Mucosa of rectum (tissue), 2 donors: ENCODE data around the gene ZNF324.

Experiments used
- H3K27ac ChIP-seq, 2 donors: one replicate each; pipeline ENCODE4 v1.7.0; 2013; ENCODE audit warnings: inconsistent platforms in 2 of 2, low read depth in 2 of 2, low read length in 2 of 2
- H3K27me3 ChIP-seq, 2 donors: one replicate each; pipeline ENCODE4 v1.7.0; 2013; ENCODE audit warnings: low read length in 2 of 2; ENCODE audit not compliant: control insufficient read depth in 2 of 2, insufficient read depth in 2 of 2
- H3K36me3 ChIP-seq, 2 donors: one replicate each; pipeline ENCODE4 v1.7.0; 2013; ENCODE audit warnings: low read length in 2 of 2; ENCODE audit not compliant: control insufficient read depth in 2 of 2, insufficient read depth in 2 of 2
- H3K4me1 ChIP-seq, 2 donors: one replicate each; pipeline ENCODE4 v1.7.0; 2013; ENCODE audit warnings: low read length in 2 of 2, mild to moderate bottlenecking in 1 of 2; ENCODE audit not compliant: control insufficient read depth in 2 of 2, insufficient read depth in 2 of 2
- H3K4me3 ChIP-seq, 2 donors: one replicate each; pipeline ENCODE4 v1.7.0; 2013; ENCODE audit warnings: low read length in 2 of 2
- H3K9ac ChIP-seq, 2 donors: one replicate each; pipeline ENCODE4 v1.7.0; 2013; ENCODE audit warnings: low read length in 2 of 2, low read depth in 1 of 2, mild to moderate bottlenecking in 1 of 2
- H3K9me3 ChIP-seq, 2 donors: one replicate each; pipeline ENCODE4 v1.7.0; 2013; ENCODE audit warnings: low read length in 2 of 2; ENCODE audit not compliant: control insufficient read depth in 2 of 2
- donor health status: healthy.
- donor health status: Normal muscosa, but diverticular disease.

The ZNF324 gene

DNA sequence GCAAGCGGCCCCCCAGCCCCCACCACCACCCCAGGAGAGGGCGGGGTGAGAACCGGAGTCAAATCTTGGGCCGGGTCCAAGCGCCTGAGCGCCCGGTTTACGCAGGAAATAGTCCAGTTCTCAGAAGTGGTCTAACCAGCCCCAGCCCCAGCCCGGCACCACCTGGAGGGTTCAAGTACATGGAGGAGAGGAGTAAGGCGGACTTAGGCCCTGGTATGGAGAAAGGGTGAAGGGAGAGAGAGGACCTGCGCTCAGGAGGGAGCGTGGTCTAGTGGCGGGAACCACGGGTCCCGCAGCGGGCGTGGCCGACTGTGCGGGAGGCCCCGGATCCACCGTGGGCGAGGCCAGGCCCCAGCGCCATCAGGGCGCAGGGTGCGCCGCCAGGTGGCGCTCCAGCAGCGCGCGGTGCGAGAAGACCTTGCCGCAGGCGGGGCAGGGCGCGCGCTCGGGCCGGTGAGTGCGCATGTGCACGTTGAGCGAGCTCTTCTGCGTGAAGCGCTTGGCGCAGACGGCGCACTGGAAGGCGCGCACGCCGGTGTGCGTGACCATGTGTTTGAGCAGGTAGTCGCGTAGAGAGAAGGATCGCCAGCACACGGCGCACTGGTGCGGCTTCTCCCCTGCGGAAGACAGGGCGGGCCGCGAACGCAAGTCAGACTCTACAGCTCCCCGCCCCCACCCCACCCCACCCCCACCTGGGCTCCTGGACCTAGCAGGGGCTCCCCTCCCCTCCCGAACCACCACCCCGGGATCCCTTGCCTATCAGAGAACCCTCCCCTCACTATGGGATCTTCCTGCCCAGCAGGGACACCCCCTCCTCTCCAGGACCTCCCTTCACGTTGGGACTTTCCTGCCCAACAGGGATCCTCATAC is 47.0 kb downstream of the ZNF324 start:
- peak overlapping the region; percentile 47 to 65 for H3K9ac ChIP-seq
- peaks cover 11 to 13% of the 10 kb centered on the region in 2 donors for H3K36me3 ChIP-seq
- H3K27ac ChIP-seq = peak overlapping the region; percentile 66 to 72
- no peaks in the 10 kb centered on the region for H3K9me3 ChIP-seq
- H3K27me3 ChIP-seq = no peaks in the 10 kb centered on the region
- H3K4me1 ChIP-seq = peaks cover 39 to 43% of the 10 kb centered on the region in 2 donors
- peak overlapping the region; percentile 61 to 68 for H3K4me3 ChIP-seq

DNA sequence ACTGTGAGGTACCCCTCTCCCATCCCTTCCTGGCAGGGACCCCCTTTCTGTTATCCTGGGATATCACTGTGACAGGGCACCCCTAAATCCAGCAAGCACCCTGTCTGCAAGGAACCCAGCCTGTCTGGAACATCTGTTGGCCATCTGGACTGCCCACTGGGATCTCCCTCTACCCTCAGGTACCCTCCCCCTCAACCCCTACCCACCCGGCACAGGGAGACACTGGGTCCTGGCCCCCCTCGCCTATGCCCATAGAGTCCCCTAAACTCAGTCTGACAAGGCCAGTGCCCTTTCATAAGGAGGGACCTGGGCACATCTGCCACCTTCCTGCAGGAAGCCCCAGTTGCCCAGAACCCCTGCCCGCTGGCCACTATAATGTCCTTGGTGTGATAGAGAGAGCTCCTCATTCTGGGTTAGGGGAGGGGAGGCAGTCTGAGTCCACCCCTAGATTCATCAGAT is 47.7 kb downstream of the ZNF324 start:
- H3K4me1 ChIP-seq = peaks cover 40 to 44% of the 10 kb centered on the region in 2 donors
- peak overlapping the region; percentile 16 to 47 for H3K9ac ChIP-seq
- H3K36me3 ChIP-seq = peaks cover 11 to 13% of the 10 kb centered on the region in 2 donors
- H3K27me3 ChIP-seq = no peaks in the 10 kb centered on the region
- H3K9me3 ChIP-seq = no peaks in the 10 kb centered on the region
- H3K4me3 ChIP-seq = peak overlapping the region; percentile 61 to 68
- no peak overlapping the region for H3K27ac ChIP-seq

- Histone ChIP-seq H3K9me3 (no peaks in the 10 kb centered on the region), H3K27me3 (no peaks in the 10 kb centered on the region), H3K27ac (no peak overlapping the region), H3K9ac (no peak overlapping the region), H3K4me1 (peaks cover 44 to 47% of the 10 kb centered on the region in 2 donors), H3K4me3 (no peak overlapping the region), H3K36me3 (peaks cover 11 to 13% of the 10 kb centered on the region in 2 donors)
Observed at GRCh38 chr19:58515259-58515658, 48.4 kb downstream of the ZNF324 start.

- Histone ChIP-seq H3K36me3 (peaks cover 11 to 13% of the 10 kb centered on the region in 2 donors), H3K9ac (no peak overlapping the region), H3K4me3 (no peak overlapping the region), H3K27me3 (no peaks in the 10 kb centered on the region), H3K27ac (no peak overlapping the region), H3K4me1 (peaks cover 44 to 51% of the 10 kb centered on the region in 2 donors), H3K9me3 (no peaks in the 10 kb centered on the region)
Observed at GRCh38 chr19:58516246-58516836, 49.5 kb downstream of the ZNF324 start.

DNA sequence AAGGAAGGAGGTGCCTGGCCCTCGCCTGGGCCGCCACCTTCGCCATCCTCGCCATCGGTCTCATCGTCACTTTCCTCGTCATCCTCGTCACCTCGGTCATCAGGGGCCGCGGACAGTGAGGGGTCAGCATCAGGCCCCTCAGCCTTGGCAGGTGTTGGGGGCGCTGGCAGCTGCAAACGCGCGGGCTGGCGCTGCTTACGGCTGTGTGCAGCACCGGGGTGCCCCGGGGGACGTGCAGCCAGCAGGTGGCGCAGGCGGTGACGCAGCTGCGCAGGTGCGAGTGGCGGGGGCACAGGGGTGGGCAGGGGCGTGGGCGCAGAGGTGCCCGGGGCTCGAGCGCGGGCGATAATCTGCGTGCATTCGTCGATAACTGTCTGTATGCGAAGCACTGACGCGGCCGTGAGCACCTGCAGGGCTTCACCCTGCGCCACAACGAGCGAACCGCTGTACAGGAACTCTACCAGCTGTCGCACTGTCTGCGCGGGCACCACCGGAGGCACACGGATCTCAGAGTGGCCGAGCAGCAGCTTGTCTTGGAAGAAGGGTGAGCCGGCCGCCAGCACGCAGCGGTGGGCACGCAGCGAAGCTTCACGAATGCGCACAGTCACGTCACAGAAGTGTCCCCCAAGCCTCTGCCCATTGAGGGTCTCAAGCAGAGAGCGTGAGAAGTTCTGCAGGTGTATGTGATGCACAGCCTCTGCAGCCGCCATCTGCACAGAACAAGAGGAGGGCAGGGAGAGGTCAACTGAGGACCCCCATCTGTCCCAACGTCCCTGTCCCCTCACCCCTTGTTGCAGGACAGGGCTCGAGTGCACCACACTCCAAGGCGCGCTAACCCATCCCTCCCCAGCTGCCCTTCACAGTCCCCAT is 50.3 kb downstream of the ZNF324 start:
- H3K9ac ChIP-seq = no peak overlapping the region
- H3K27me3 ChIP-seq = no peaks in the 10 kb centered on the region
- peaks cover 39 to 45% of the 10 kb centered on the region in 2 donors for H3K4me1 ChIP-seq
- H3K27ac ChIP-seq = no peak overlapping the region
- H3K9me3 ChIP-seq = no peaks in the 10 kb centered on the region
- no peak overlapping the region for H3K4me3 ChIP-seq
- peaks cover 11 to 13% of the 10 kb centered on the region in 2 donors for H3K36me3 ChIP-seq

DNA sequence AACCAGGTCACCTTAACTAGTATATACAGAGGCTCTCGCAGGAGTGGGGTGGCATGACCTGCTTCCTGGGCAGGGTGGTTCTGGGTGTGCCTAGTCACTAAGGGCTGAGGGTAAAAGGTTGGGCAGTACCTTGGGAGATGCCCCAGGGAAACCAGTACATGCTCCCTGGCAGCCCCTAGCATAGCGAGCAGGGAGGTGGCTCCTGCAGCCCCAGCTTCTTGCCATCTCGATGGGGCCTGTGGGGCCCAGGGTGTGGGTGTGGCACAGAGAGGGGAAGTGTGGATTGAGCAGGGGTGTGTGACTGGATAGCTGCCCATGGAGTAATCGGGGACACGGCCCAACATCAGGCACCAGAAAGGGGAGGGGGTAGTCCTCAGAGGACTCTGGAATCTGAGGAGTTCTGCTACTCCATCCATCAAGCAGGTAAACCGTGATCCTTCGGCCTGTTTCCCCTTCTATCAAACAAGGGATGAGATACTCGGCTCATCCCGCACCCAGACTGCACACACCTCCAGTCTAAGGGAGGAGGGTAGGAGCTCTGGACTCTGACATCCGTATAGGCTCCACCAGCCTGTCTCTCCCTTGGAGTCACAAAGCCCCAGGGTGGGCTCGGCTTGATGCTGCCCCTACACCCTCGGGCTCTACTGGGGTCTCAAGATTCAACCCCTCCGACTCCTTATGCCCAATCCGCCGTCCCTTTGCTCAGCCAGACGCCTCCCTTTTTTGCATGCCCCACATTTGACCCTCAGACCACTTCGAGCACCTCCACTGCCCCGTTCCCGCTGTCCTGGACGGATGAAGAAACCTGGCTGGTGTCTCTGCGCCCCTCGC is 51.6 kb downstream of the ZNF324 start:
- H3K27me3 ChIP-seq = no peaks in the 10 kb centered on the region
- no peaks in the 10 kb centered on the region for H3K9me3 ChIP-seq
- peaks cover 32 to 35% of the 10 kb centered on the region in 2 donors for H3K4me1 ChIP-seq
- H3K27ac ChIP-seq = peak overlapping the region; percentile 98
- H3K36me3 ChIP-seq = peaks cover 11 to 13% of the 10 kb centered on the region in 2 donors
- peak overlapping the region; percentile 90 to 94 for H3K4me3 ChIP-seq
- peak overlapping the region; percentile 87 to 90 for H3K9ac ChIP-seq

GRCh38 chr19:58519087-58519354 is 52.1 kb downstream of the ZNF324 start:
- Histone ChIP-seq H3K27me3 (no peaks in the 10 kb centered on the region), H3K9me3 (no peaks in the 10 kb centered on the region), H3K9ac (peak overlapping the region; percentile 87 to 90), H3K36me3 (peaks cover 11 to 13% of the 10 kb centered on the region in 2 donors), H3K27ac (peak overlapping the region; percentile 98), H3K4me3 (peak overlapping the region; percentile 90 to 94), H3K4me1 (peaks cover 29 to 30% of the 10 kb centered on the region in 2 donors)

DNA sequence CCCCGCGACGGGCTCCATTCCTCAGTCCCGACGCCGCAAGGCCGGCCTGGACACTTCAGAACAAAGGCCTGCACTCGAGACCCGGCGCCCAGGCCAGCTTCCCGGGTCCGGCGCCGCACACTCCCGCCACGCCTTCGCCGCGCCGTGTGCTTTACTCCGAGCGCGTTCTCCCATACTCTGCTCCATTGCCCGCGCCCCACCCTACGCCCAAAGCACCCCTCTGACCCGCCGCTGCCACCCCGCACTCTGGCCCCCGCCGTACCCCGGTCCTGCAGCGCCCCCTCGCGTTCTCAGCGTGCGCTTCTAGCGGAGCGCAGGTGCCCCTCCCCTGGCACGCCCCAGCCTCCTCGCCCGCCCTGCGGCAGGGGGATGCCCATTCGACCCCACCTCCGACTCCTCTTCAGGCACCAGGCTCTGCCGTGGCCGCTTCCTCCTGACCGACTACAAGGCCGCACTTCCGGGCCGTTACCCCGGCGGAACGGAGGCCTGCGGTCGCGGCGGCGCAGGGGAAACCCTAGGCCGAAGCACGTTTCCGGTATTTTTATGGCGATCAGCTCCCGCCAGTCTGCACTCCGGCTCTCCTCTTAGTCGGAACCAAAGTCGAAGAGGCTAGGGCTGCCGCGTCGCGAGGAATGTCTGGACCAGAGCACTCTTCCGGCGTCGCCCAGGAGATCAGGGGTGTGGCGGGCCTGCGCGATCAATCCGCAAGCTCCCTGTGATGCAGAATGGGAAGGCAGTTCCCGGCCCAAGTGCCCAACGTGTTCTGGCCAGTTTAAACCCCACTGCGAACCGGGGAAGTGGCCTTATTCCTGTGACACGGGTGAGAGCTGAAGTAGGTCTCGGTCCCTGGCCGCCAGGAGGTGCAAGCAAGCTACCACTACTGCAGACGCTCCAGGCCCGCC is 52.7 kb downstream of the ZNF324 start, which contains the start of gene ZBTB45:
Gene ZBTB45 (minus strand): TSS at position 456 of the 902 bp plus-strand sequence. CDS start 2,137 bp downstream, outside the sequence.
- no peaks in the 10 kb centered on the region for H3K27me3 ChIP-seq
- H3K4me3 ChIP-seq = peak within 1 kb of the TSS; percentile 90 to 94
- H3K27ac ChIP-seq = peak within 1 kb of the TSS; percentile 98
- peaks cover 11 to 13% of the 10 kb centered on the region in 2 donors for H3K36me3 ChIP-seq
- H3K9me3 ChIP-seq = no peaks in the 10 kb centered on the region
- H3K9ac ChIP-seq = peak within 1 kb of the TSS; percentile 87 to 90
- H3K4me1 ChIP-seq = peaks cover 25 to 27% of the 10 kb centered on the region in 2 donors
